HepG2 (cell line): Measurements from ENCODE around the gene ORMDL2. TPM values are rescaled to one million over a fixed set of nuclear protein-coding genes. Genes with fewer than 3 reads are reported as not detected.

ENCODE experiments used
- CSRNP1 ChIP-seq: sonication (generic); formaldehyde crosslinking; IDR thresholded peaks from 2 replicates; pipeline ENCODE4 v1.8.1; 2023; ENCODE audit warnings: mild to moderate bottlenecking, missing genetic modification reagents
- EZH2 ChIP-seq: conservative IDR thresholded peaks from 2 replicates; pipeline ENCODE4 v1.6.1; 2012; ENCODE audit warnings: mild to moderate bottlenecking, low read depth, low read length, moderate library complexity
- FLYWCH1 ChIP-seq: sonication (generic); formaldehyde crosslinking; IDR thresholded peaks from 2 replicates; pipeline ENCODE4 v1.8.1; 2023; ENCODE audit warnings: mild to moderate bottlenecking, missing genetic modification reagents
- GATA4 ChIP-seq: sonication (generic); IDR thresholded peaks from 2 replicates; pipeline ENCODE4 v1.6.1; 2016; ENCODE audit warnings: antibody characterized with exemption, low read depth, borderline replicate concordance
- GMEB1 ChIP-seq: sonication (generic); formaldehyde crosslinking; IDR thresholded peaks from 2 replicates; pipeline ENCODE4 v1.5.1; 2020; ENCODE audit warnings: missing genetic modification reagents, mild to moderate bottlenecking, borderline replicate concordance
- KDM6A ChIP-seq: IDR thresholded peaks from 2 replicates; pipeline ENCODE4 v1.6.1; 2016; ENCODE audit warnings: low read depth
- MAX ChIP-seq: IDR thresholded peaks from 2 replicates; pipeline ENCODE4 v1.6.1; 2012; ENCODE audit warnings: inconsistent platforms
- MTF1 ChIP-seq: sonication (generic); formaldehyde crosslinking; IDR thresholded peaks from 2 replicates; pipeline ENCODE4 v1.5.0; 2020; ENCODE audit warnings: missing genetic modification reagents
- NFE2L1 ChIP-seq: sonication (generic); formaldehyde crosslinking; IDR thresholded peaks from 2 replicates; pipeline ENCODE4 v1.4.0; 2020; ENCODE audit warnings: missing genetic modification reagents, mild to moderate bottlenecking, borderline replicate concordance
- NR2F2 ChIP-seq: IDR thresholded peaks from 2 replicates; pipeline ENCODE4 v1.6.1; 2012; ENCODE audit warnings: low read depth, inconsistent platforms, borderline replicate concordance
- ZBTB46 ChIP-seq: sonication (generic); formaldehyde crosslinking; IDR thresholded peaks from 2 replicates; pipeline ENCODE4 v1.4.0; 2020; ENCODE audit warnings: mild to moderate bottlenecking, missing genetic modification reagents, borderline replicate concordance
- ZFP91 ChIP-seq: sonication (generic); formaldehyde crosslinking; IDR thresholded peaks from 2 replicates; pipeline ENCODE4 v1.9.0; 2022; ENCODE audit warnings: missing genetic modification reagents, mild to moderate bottlenecking, borderline replicate concordance
- ZFY ChIP-seq: sonication (generic); formaldehyde crosslinking; IDR thresholded peaks from 2 replicates; pipeline ENCODE4 v1.4.0; 2020; ENCODE audit warnings: missing genetic modification reagents
- ZFYVE20 ChIP-seq: sonication (generic); formaldehyde crosslinking; IDR thresholded peaks from 2 replicates; pipeline ENCODE4 v1.8.0; 2023; ENCODE audit warnings: low read depth, mild to moderate bottlenecking, moderate library complexity, missing genetic modification reagents, borderline replicate concordance
- ZNF263 ChIP-seq: sonication (generic); formaldehyde crosslinking; IDR thresholded peaks from 2 replicates; pipeline ENCODE4 v1.4.0; 2020; ENCODE audit warnings: missing genetic modification reagents
- ZNF431 ChIP-seq: sonication (generic); formaldehyde crosslinking; IDR thresholded peaks from 2 replicates; pipeline ENCODE4 v1.9.0; 2022; ENCODE audit warnings: missing genetic modification reagents, low read depth, mild to moderate bottlenecking, borderline replicate concordance
- ZNF563 ChIP-seq: sonication (generic); formaldehyde crosslinking; IDR thresholded peaks from 2 replicates; pipeline ENCODE4 v1.8.0; 2022; ENCODE audit warnings: mild to moderate bottlenecking, moderate library complexity, missing genetic modification reagents
- ZNF784 ChIP-seq: sonication (generic); formaldehyde crosslinking; IDR thresholded peaks from 2 replicates; pipeline ENCODE4 v1.5.1; 2020; ENCODE audit warnings: missing genetic modification reagents, mild to moderate bottlenecking, borderline replicate concordance
- ZSCAN5A ChIP-seq: sonication (generic); formaldehyde crosslinking; IDR thresholded peaks from 2 replicates; pipeline ENCODE4 v1.8.0; 2022; ENCODE audit warnings: mild to moderate bottlenecking, missing genetic modification reagents, borderline replicate concordance
- polyA plus RNA-seq, 8 experiments: library from polyadenylated mRNA; depleted of rRNA in 3 of 8; stranded (reverse) in 7 of 8; unstranded in 1 of 8; fragments of >200 nt; fragmentation: Illumina TruSeq in 4 of 8; extraction: Trizol in 4 of 8; gene quantifications; 2 replicates each; pipeline versions ENCODE4 v1.2.1 to v1.2.3, GENCODE V29; 2011 to 2016; ENCODE audit warnings: low read depth in 4 of 8, missing spikeins in 1 of 8, mixed read lengths in 1 of 8; ENCODE audit not compliant: insufficient read depth in 1 of 8
- total RNA-seq, 5 experiments: library from RNA; depleted of rRNA; stranded (reverse); fragments of >200 nt; fragmentation: Illumina TruSeq; extraction: Trizol; gene quantifications; 2 replicates each; pipeline ENCODE4 v1.2.3, GENCODE V29; 2016; ENCODE audit warnings: low read depth in 1 of 5

The ORMDL2 gene
- total and polyA plus RNA-seq, 2 of the 13 experiments (the other 11 are each of a cell fraction or from before 2014, with no cell fraction given), result 24.0 to 28.6 TPM

- peak; percentile 55 for TF ChIP-seq MAX
- no peak for TF ChIP-seq CSRNP1 (CRISPR knock-in tag)
- no peak for TF ChIP-seq ZNF431 (CRISPR knock-in tag)
- TF ChIP-seq ZNF563 (CRISPR knock-in tag), result no peak
- TF ChIP-seq EZH2, result no peak
- TF ChIP-seq ZSCAN5A (CRISPR knock-in tag), result no peak
- TF ChIP-seq NR2F2, result no peak
- TF ChIP-seq ZFP91 (CRISPR knock-in tag), result no peak; the same call in 1 of the 2 replicates
- no peak for TF ChIP-seq FLYWCH1 (CRISPR knock-in tag)
- no peak for TF ChIP-seq GMEB1 (CRISPR knock-in tag)
- no peak for TF ChIP-seq MTF1
- no peak for TF ChIP-seq ZFYVE20 (CRISPR knock-in tag)
- TF ChIP-seq ZNF784, result no peak
- TF ChIP-seq GATA4, result no peak
- TF ChIP-seq ZNF263 (CRISPR knock-in tag), result no peak
- no peak for TF ChIP-seq KDM6A (CRISPR knock-in tag)
- TF ChIP-seq NFE2L1 (CRISPR knock-in tag), result no peak
- no peak for TF ChIP-seq ZBTB46 (CRISPR knock-in tag)
- TF ChIP-seq ZFY, result no peak
Measured at GRCh38 chr12:55830601-55831446, 13.0 kb downstream of the ORMDL2 start (continued).
